Caco-2 (cell line): ENCODE results near the gene FUBP1. TPM values are rescaled to one million over a fixed set of nuclear protein-coding genes. Genes with fewer than 3 reads are reported as not detected.
A peak's percentile ranks its signal among the peaks of the same experiment; 100 is the strongest.
"Not testable (repeated sequence)": the region's sequence is repeated elsewhere in the genome, so short reads cannot be mapped to it uniquely, and the experiment has no call there.

ENCODE experiments used
- BruUV-seq: library from RNA; stranded (reverse); fragments of 400-500 nt; replicated peaks from 2 replicates; lab custom pipeline; 2021; lab: Mats Ljungman, UMichigan
- CTCF ChIA-PET: fragments of 300-600 bp; sonication (Branson Sonifier 250); formaldehyde crosslinking; loops from one replicate; lab custom pipeline; 2022; ENCODE audit warnings: antibody characterized with exemption; lab: Charles Lee
- POLR2A ChIA-PET: fragments of 300-600 bp; sonication (Branson Sonifier 250); formaldehyde crosslinking; loops from one replicate; lab custom pipeline; 2022; ENCODE audit warnings: antibody characterized with exemption; lab: Charles Lee
- DNase-seq, 2 experiments: peaks; one replicate each; pipeline versions ENCODE4 v3.0.0 to v3.0.0-alpha.2; 2020 to 2022
- H3K27me3 ChIP-seq: replicated peaks from 2 replicates; pipeline ENCODE4 v1.6.0; 2011; ENCODE audit warnings: low read length; ENCODE audit not compliant: control insufficient read depth, insufficient read depth
- H3K36me3 ChIP-seq: 2 replicates; pipeline ENCODE4 v1.5.1; 2011; ENCODE audit warnings: low read length; ENCODE audit not compliant: control insufficient read depth, insufficient read depth
- H3K4me1 ChIP-seq: fragments of 250-450 bp; sonication (Bioruptor Pico); 2 replicates; pipeline ENCODE4 v1.5.1; 2020; ENCODE audit warnings: mild to moderate bottlenecking
- H3K4me3 ChIP-seq: 2 replicates; pipeline ENCODE4 v1.5.1; 2011; ENCODE audit warnings: low read depth, mild to moderate bottlenecking, control low read depth, low read length
- H3K9me3 ChIP-seq: fragments of 250-450 bp; sonication (Bioruptor Pico); 2 replicates; pipeline ENCODE4 v1.5.1; 2020; ENCODE audit warnings: mild to moderate bottlenecking, moderate library complexity
- H3K27ac Mint-ChIP-seq: one replicate; pipeline ENCODE4 v1.8.0; 2022; ENCODE audit warnings: mixed read lengths; ENCODE audit not compliant: unreplicated experiment
- H3K27me3 Mint-ChIP-seq: one replicate; pipeline ENCODE4 v1.8.0; 2022; ENCODE audit warnings: mixed read lengths; ENCODE audit not compliant: insufficient read depth, unreplicated experiment
- H3K36me3 Mint-ChIP-seq: one replicate; pipeline ENCODE4 v1.8.0; 2022; ENCODE audit warnings: mild to moderate bottlenecking, mixed read lengths; ENCODE audit not compliant: insufficient read depth, unreplicated experiment
- H3K4me1 Mint-ChIP-seq: one replicate; pipeline ENCODE4 v1.8.0; 2022; ENCODE audit warnings: low read depth, mixed read lengths; ENCODE audit not compliant: unreplicated experiment
- H3K4me3 Mint-ChIP-seq: one replicate; pipeline ENCODE4 v1.8.0; 2022; ENCODE audit warnings: mild to moderate bottlenecking, moderate library complexity, mixed read lengths; ENCODE audit not compliant: unreplicated experiment
- H3K9me3 Mint-ChIP-seq: one replicate; pipeline ENCODE4 v1.8.0; 2022; ENCODE audit warnings: mixed read lengths; ENCODE audit not compliant: unreplicated experiment
- intact Hi-C: fragments of 100-400 bp; cut with micrococcal nuclease; formaldehyde crosslinking; loops from one replicate; pipeline ENCODE4 v1.10.0; 2022; ENCODE audit not compliant: unreplicated experiment
- total RNA-seq: library from RNA; stranded (reverse); gene quantifications from 2 replicates; pipeline ENCODE4 v1.2.3, GENCODE V29; 2022
- TF ChIP-seq, protein P1 (sequence below), 2 experiments: fragments of 200-600 bp in 1 of 2; IDR thresholded peaks; 1 replicate in 1 of 2; 2 replicates in 1 of 2; pipeline versions ENCODE4 v1.5.1 to v1.8.0; 2011 to 2022; ENCODE audit warnings: antibody characterized with exemption in 1 of 2, control low read depth in 1 of 2, inconsistent platforms in 1 of 2, low read depth in 1 of 2, low read length in 1 of 2, mild to moderate bottlenecking in 1 of 2, moderate library complexity in 1 of 2; ENCODE audit not compliant: insufficient read depth in 1 of 2, severe bottlenecking in 1 of 2, unreplicated experiment in 1 of 2

FUBP1 gene
- total RNA-seq, 1 experiment from 2014 or later = 90.1 TPM

DNA sequence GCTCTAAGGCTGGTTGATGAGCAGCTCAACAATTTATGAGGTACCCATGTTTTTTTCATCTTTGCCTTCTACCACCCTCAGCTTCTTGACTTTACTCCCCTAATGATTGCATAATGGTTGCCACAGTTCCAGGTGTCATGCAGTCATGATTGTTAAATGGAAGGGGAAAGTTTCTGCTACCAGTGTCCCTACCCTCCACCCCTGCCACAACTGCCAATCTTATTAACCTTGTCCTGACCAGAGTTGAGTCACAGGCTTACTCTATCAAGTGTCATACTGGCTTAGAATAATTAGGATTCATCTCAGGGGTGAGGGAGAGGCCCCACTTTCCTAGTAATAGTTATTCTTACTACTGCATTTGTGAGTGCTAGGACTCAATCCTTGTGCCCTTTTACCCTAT is 7.9 kb upstream of the FUBP1 start:
- H3K4me1 Mint-ChIP-seq = peaks cover 7% of the 10 kb centered on the region
- Histone ChIP-seq H3K27me3 (no peaks in the 10 kb centered on the region), H3K4me3 (no peak overlapping the region), H3K9me3 (no peaks in the 10 kb centered on the region), H3K36me3 (no peaks in the 10 kb centered on the region), H3K4me1 (peaks cover 16% of the 10 kb centered on the region)
- H3K27ac Mint-ChIP-seq = no peak overlapping the region
- intact Hi-C loops = no loop called here
- H3K4me3 Mint-ChIP-seq = no peak overlapping the region
- no peak for DNase-seq
- ChIA-PET CTCF (no interaction called here), POLR2A (interaction anchor here (0.6 kb wide), 1 partner anchor 18 kb away, joined by 4 read pairs; the partner anchor contains the start of gene DNAJB4)
- H3K36me3 Mint-ChIP-seq = peaks cover 5% of the 10 kb centered on the region
- no TSS peak for BruUV-seq
- H3K27me3 Mint-ChIP-seq = no peaks in the 10 kb centered on the region
- TF ChIP-seq, protein P1, sequence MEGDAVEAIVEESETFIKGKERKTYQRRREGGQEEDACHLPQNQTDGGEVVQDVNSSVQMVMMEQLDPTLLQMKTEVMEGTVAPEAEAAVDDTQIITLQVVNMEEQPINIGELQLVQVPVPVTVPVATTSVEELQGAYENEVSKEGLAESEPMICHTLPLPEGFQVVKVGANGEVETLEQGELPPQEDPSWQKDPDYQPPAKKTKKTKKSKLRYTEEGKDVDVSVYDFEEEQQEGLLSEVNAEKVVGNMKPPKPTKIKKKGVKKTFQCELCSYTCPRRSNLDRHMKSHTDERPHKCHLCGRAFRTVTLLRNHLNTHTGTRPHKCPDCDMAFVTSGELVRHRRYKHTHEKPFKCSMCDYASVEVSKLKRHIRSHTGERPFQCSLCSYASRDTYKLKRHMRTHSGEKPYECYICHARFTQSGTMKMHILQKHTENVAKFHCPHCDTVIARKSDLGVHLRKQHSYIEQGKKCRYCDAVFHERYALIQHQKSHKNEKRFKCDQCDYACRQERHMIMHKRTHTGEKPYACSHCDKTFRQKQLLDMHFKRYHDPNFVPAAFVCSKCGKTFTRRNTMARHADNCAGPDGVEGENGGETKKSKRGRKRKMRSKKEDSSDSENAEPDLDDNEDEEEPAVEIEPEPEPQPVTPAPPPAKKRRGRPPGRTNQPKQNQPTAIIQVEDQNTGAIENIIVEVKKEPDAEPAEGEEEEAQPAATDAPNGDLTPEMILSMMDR (IDR thresholded peaks at IDR 0.05; ENCODE audit: insufficient read depth in 1 of 2, low read depth in 1 of 2, low read length in 1 of 2, severe bottlenecking in 1 of 2, unreplicated experiment in 1 of 2) = no peak
- H3K9me3 Mint-ChIP-seq = no peaks in the 10 kb centered on the region

DNA sequence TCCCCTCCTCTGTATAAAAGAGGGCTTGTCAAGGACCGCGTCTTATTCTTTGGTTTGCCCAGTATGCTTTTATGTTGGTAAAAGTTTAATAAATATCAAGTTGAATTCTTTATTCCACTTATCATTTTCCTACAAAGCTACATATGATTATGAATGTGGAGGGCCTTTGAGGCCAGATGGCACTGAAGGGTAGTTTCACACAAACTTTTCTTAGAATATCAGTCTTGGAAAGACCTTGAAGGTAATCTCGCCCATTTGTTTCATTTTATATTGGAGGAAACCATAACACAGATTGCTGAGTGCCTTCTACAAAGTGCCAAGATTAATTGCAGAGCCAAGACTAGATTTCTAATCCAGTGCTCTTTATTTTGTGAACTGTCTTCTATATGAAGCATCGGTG is 5.8 kb upstream of the FUBP1 start:
- TF ChIP-seq, protein P1 (IDR thresholded peaks at IDR 0.05; ENCODE audit: insufficient read depth in 1 of 2, low read depth in 1 of 2, low read length in 1 of 2, severe bottlenecking in 1 of 2, unreplicated experiment in 1 of 2) = no peak
- Histone ChIP-seq H3K36me3 (no peaks in the 10 kb centered on the region), H3K4me3 (no peak overlapping the region), H3K4me1 (peaks cover 16% of the 10 kb centered on the region), H3K9me3 (no peaks in the 10 kb centered on the region), H3K27me3 (no peaks in the 10 kb centered on the region)
- intact Hi-C loops = no loop called here
- BruUV-seq = no TSS peak
- Mint-ChIP-seq H3K27ac (no peak overlapping the region), H3K4me1 (peaks cover 7% of the 10 kb centered on the region), H3K36me3 (peaks cover 5% of the 10 kb centered on the region), H3K27me3 (no peaks in the 10 kb centered on the region), H3K4me3 (no peak overlapping the region), H3K9me3 (no peaks in the 10 kb centered on the region)
- no peak for DNase-seq
- CTCF ChIA-PET = no interaction called here
- POLR2A ChIA-PET = no interaction called here

DNA sequence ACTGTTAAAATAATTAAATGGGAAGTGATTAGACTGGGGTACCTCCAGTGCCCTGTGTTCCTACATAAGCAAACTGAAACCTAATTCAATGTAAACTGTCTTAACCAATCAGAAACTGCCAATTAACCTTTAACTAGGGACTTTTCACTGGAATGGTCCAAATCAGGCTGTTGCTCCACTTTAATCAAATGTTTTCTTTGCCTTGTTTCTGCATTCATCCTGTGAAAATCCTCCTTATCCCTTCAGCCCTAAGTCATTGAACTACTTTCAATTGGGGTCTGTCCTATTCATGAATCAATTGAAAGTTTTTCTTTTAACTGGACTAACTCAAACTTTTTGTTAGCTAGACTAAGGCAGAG is 5.1 kb upstream of the FUBP1 start:
- Mint-ChIP-seq H3K9me3 (no peaks in the 10 kb centered on the region), H3K36me3 (peaks cover 5% of the 10 kb centered on the region), H3K4me3 (peak overlapping the region; percentile 64), H3K27me3 (no peaks in the 10 kb centered on the region), H3K4me1 (peaks cover 7% of the 10 kb centered on the region), H3K27ac (peak overlapping the region; percentile 83)
- ChIA-PET CTCF (no interaction called here), POLR2A (no interaction called here)
- intact Hi-C loops = no loop called here
- no peaks in the 10 kb centered on the region for H3K36me3 ChIP-seq
- DNase-seq = no peak
- peaks cover 16% of the 10 kb centered on the region for H3K4me1 ChIP-seq
- no peaks in the 10 kb centered on the region for H3K9me3 ChIP-seq
- BruUV-seq = no TSS peak
- TF ChIP-seq, protein P1 (IDR thresholded peaks at IDR 0.05; ENCODE audit: insufficient read depth in 1 of 2, low read depth in 1 of 2, low read length in 1 of 2, severe bottlenecking in 1 of 2, unreplicated experiment in 1 of 2) = no peak
- no peak overlapping the region; the same call in 1 of the 2 replicates for H3K4me3 ChIP-seq
- no peaks in the 10 kb centered on the region for H3K27me3 ChIP-seq

DNA sequence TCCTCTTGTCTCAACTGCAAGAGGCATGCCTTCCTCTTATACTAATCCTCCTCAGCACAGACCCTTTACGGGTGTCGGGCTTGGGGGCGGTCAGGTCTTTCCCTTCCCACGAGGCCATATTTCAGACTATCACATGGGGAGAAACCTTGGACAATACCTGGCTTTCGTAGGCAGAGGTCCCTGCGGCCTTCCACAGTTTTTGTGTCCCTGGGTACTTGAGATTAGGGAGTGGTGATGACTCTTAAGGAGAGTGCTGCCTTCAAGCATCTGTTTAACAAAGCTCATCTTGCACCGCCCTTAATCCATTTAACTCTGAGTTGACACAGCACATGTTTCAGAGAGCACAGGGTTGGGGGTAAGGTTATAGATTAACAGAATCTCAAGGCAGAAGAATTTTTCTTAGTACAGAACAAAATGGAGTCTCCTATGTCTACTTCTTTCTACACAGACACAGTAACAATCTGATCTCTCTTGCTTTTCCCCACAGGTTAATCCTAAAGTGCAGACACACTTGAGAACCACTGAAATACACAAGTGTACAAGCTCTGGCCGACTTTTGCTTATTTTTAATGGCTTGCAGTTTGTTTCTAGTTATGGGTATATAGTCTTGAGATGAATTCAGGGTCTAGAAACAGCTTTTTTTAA is 4.6 kb upstream of the FUBP1 start:
- DNase-seq = peak; percentile 40 to 50
- Mint-ChIP-seq H3K27ac (peak overlapping the region; percentile 83), H3K4me3 (peak overlapping the region; percentile 64)
- CTCF ChIA-PET, H3K4me1 Mint-ChIP-seq, H3K36me3 Mint-ChIP-seq, POLR2A ChIA-PET, H3K36me3 ChIP-seq, H3K9me3 ChIP-seq, BruUV-seq, H3K9me3 Mint-ChIP-seq, intact Hi-C loops, H3K27me3 Mint-ChIP-seq, H3K4me3 ChIP-seq, H3K27me3 ChIP-seq: not testable (repeated sequence)
- H3K4me1 ChIP-seq = peaks cover 16% of the 10 kb centered on the region
